ENCODE measurements around the gene SAYSD1.
A peak's percentile ranks its signal among the peaks of the same experiment; 100 is the strongest.

The SAYSD1 gene

GRCh38 chr6:39076623-39077535 lies 38.1 kb downstream of the SAYSD1 start:
- no peak for DNase-seq

GRCh38 chr6:39075807-39076622 lies 39.0 kb downstream of the SAYSD1 start:
- DNase-seq: no peak

GRCh38 chr6:39075010-39075686 lies 39.8 kb downstream of the SAYSD1 start:
- no peak for DNase-seq

GRCh38 chr6:39074486-39074885 lies 40.5 kb downstream of the SAYSD1 start:
- DNase-seq: no peak

- DNase-seq: no peak
Observed at GRCh38 chr6:39073471-39074355, 41.3 kb downstream of the SAYSD1 start.

GRCh38 chr6:39072830-39073229 lies 42.2 kb downstream of the SAYSD1 start:
- DNase-seq: no peak

GRCh38 chr6:39068391-39068790 lies 46.6 kb downstream of the SAYSD1 start:
- no peak for DNase-seq

- DNase-seq: no peak
Observed at GRCh38 chr6:39065561-39065960, 49.4 kb downstream of the SAYSD1 start.

- no peak for DNase-seq
Observed at GRCh38 chr6:39063526-39063925, 51.5 kb downstream of the SAYSD1 start.

GRCh38 chr6:39062014-39062740 lies 52.8 kb downstream of the SAYSD1 start:
- peak; percentile 13 for DNase-seq

- DNase-seq: no peak
Observed at GRCh38 chr6:39061588-39061987, 53.4 kb downstream of the SAYSD1 start.

- no peak for DNase-seq
Observed at GRCh38 chr6:39061182-39061581, 53.8 kb downstream of the SAYSD1 start.

GRCh38 chr6:39060467-39061160 lies 54.4 kb downstream of the SAYSD1 start:
- DNase-seq: no peak

GRCh38 chr6:39059496-39060310 lies 55.3 kb downstream of the SAYSD1 start:
- DNase-seq: no peak

GRCh38 chr6:39058471-39059147 lies 56.4 kb downstream of the SAYSD1 start:
- DNase-seq: no peak

GRCh38 chr6:39057251-39058155 lies 57.5 kb downstream of the SAYSD1 start:
- no peak for DNase-seq

- DNase-seq: no peak
Observed at GRCh38 chr6:39056681-39057080, 58.3 kb downstream of the SAYSD1 start.

- DNase-seq: no peak
Observed at GRCh38 chr6:39056191-39056590, 58.8 kb downstream of the SAYSD1 start.
